ENCODE data around the gene CPNE6. TPM values are rescaled to one million over a fixed set of nuclear protein-coding genes. Genes with fewer than 3 reads are reported as not detected.
"Not testable (repeated sequence)": the region's sequence is repeated elsewhere in the genome, so short reads cannot be mapped to it uniquely, and the experiment has no call there.

The CPNE6 gene
- total and polyA plus RNA-seq, 7 donors = 0.06 TPM; not detected in 6

DNA sequence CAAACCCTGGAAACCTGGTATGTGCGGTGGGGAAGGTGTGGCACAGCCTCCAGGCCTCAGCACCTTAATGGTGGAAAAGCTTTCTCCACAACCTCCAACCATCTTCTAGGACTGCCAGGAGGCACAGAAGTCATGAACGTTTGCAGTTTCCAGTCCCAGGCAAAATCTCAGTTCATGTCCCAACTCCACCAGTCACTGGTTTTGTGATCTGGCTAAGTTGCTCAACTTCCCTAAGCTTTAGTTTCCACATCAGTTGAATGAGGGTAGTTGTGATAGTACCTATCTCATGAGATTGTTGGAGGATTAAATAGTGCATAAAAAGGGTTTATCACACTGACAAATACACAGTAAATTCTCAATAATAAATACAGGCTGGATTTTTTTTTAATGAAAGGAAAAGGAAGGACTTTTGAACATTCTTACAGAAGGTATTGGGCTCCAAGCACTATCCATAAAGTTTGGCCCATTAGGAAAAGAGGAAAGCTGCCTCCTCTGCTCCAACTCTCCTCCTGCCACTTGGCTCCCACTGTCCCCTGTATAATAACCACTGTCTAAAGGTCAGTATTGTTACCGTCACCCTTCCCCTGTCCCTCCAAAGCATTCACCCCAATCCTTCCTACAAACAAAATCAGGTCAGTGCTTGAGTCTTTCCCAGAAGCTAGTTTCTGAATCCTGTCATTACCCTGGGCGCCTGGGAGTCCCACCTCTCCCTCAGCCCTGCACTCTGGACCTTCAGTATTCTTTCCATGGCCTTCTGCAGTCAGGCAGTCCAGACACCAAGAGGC is 29.0 kb downstream of the CPNE6 start:
- Histone ChIP-seq H3K9me3 (no peaks in the 10 kb centered on the region), H3K27ac (no peak overlapping the region), H3K4me1 (no peaks in the 10 kb centered on the region), H3K4me3 (no peak overlapping the region), H3K36me3 (ENCODE audit: insufficient read depth in 1 of 2, low read depth in 1 of 2) (peaks cover 0 to 3% of the 10 kb centered on the region in 2 donors), H3K27me3 (ENCODE audit: insufficient read depth in 3 of 3, low read length in 2 of 3) (no peaks in the 10 kb centered on the region)
- whole genome bisulfite sequencing, 3 donors = 82 to 93% (median 87%) methylated on average over 4 of the region's 4 CpGs
- DNase-seq (no peak), ATAC-seq (no peak)
- TF ChIP-seq, protein P1, sequence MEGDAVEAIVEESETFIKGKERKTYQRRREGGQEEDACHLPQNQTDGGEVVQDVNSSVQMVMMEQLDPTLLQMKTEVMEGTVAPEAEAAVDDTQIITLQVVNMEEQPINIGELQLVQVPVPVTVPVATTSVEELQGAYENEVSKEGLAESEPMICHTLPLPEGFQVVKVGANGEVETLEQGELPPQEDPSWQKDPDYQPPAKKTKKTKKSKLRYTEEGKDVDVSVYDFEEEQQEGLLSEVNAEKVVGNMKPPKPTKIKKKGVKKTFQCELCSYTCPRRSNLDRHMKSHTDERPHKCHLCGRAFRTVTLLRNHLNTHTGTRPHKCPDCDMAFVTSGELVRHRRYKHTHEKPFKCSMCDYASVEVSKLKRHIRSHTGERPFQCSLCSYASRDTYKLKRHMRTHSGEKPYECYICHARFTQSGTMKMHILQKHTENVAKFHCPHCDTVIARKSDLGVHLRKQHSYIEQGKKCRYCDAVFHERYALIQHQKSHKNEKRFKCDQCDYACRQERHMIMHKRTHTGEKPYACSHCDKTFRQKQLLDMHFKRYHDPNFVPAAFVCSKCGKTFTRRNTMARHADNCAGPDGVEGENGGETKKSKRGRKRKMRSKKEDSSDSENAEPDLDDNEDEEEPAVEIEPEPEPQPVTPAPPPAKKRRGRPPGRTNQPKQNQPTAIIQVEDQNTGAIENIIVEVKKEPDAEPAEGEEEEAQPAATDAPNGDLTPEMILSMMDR (IDR thresholded peaks at IDR 0.05) = no peak
- intact Hi-C loops (cut with DNase I) = no loop called here

DNA sequence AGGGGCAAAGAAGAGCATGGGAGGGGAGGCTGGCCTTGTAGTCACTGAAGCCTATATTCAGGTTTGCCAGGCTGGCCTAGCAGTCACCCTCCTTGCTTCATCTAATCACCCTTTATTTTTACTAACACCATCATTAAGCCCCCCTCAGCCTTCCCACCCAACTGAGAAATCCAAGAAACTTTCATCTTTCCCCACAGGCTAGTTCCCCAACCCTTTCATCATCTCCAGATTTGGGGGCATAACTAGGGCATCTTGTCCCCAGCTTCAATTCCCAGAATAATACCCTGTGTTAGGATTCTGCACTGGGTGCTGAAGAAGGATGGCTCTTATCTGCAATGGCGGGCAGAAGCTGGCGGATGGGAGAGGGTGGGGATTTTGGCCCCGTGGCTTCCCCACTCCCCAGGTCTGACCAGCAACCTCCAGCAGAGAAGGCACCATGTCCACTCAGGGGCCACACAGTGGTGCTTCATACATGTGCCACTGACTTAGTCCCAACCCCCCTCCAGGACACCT is 29.7 kb downstream of the CPNE6 start:
- Histone ChIP-seq H3K4me3 (no peak overlapping the region), H3K4me1 (no peaks in the 10 kb centered on the region), H3K27me3 (ENCODE audit: insufficient read depth in 3 of 3, low read length in 2 of 3) (no peaks in the 10 kb centered on the region), H3K36me3 (ENCODE audit: insufficient read depth in 1 of 2, low read depth in 1 of 2) (peaks cover 0 to 3% of the 10 kb centered on the region in 2 donors), H3K9me3 (no peaks in the 10 kb centered on the region), H3K27ac (no peak overlapping the region)
- ATAC-seq = no peak
- no peak for DNase-seq
- intact Hi-C loops (cut with DNase I) = no loop called here
- 96 to 97% (median 97%) methylated on average over 3 of the region's 3 CpGs for WGBS, 3 donors
- TF ChIP-seq, protein P1 (IDR thresholded peaks at IDR 0.05) = no peak

- H3K36me3 ChIP-seq (ENCODE audit: insufficient read depth in 1 of 2, low read depth in 1 of 2) = peaks cover 0 to 3% of the 10 kb centered on the region in 2 donors
- WGBS, 3 donors = 86 to 92% (median 91%) methylated on average over 7 of the region's 7 CpGs
- ATAC-seq (no peak), DNase-seq (no peak)
- no peaks in the 10 kb centered on the region for H3K27me3 ChIP-seq (ENCODE audit: insufficient read depth in 3 of 3, low read length in 2 of 3)
- no peaks in the 10 kb centered on the region for H3K4me1 ChIP-seq
- intact Hi-C loops (cut with DNase I) = no loop called here
- no peak overlapping the region for H3K27ac ChIP-seq
- H3K4me3 ChIP-seq = no peak overlapping the region
- no peaks in the 10 kb centered on the region for H3K9me3 ChIP-seq
- TF ChIP-seq, protein P1 (IDR thresholded peaks at IDR 0.05) = no peak
These were observed 31.1 kb downstream of the CPNE6 start for GRCh38 chr14:24102357-24103048.

DNA sequence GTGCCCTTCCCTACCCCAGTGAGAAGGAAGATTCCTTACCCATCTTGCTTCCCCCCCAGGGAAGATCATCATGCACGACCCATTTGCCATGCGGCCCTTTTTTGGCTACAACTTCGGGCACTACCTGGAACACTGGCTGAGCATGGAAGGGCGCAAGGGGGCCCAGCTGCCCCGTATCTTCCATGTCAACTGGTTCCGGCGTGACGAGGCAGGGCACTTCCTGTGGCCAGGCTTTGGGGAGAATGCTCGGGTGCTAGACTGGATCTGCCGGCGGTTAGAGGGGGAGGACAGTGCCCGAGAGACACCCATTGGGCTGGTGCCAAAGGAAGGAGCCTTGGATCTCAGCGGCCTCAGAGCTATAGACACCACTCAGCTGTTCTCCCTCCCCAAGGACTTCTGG is 32.1 kb downstream of the CPNE6 start:
- H3K36me3 ChIP-seq (ENCODE audit: insufficient read depth in 1 of 2, low read depth in 1 of 2) = peaks cover 0 to 3% of the 10 kb centered on the region in 2 donors
- intact Hi-C loops (cut with DNase I) = no loop called here

GRCh38 chr14:24105609-24106239 is 34.4 kb downstream of the CPNE6 start:
- not testable (repeated sequence) for H3K27ac ChIP-seq

More for the DNA sequence above, 32.1 kb downstream of the CPNE6 start:
- DNase-seq = no peak
- TF ChIP-seq, protein P1 (IDR thresholded peaks at IDR 0.05) = no peak
- H3K27me3 ChIP-seq (ENCODE audit: insufficient read depth in 3 of 3, low read length in 2 of 3) = no peaks in the 10 kb centered on the region
- ATAC-seq = no peak
- WGBS, 3 donors = 89 to 93% (median 89%) methylated on average over 13 of the region's 13 CpGs
- peaks cover under 1% of the 10 kb centered on the region for H3K4me1 ChIP-seq
- H3K27ac ChIP-seq = no peak overlapping the region
- H3K4me3 ChIP-seq = no peak overlapping the region
- no peaks in the 10 kb centered on the region for H3K9me3 ChIP-seq

More at GRCh38 chr14:24105609-24106239, 34.4 kb downstream of the CPNE6 start:
- H3K27me3 ChIP-seq (ENCODE audit: insufficient read depth in 3 of 3, low read length in 2 of 3); DNase-seq; H3K4me1 ChIP-seq; H3K4me3 ChIP-seq; H3K36me3 ChIP-seq (ENCODE audit: insufficient read depth in 1 of 2, low read depth in 1 of 2); H3K9me3 ChIP-seq; ATAC-seq: not testable (repeated sequence)
- intact Hi-C loops (cut with DNase I) = loop anchor here in 1 of 2 donors (5.0 kb wide), 1 partner anchor 93 kb away; no protein-coding TSS in a partner anchor
- 91 to 92% (median 91%) methylated on average over 8 of the region's 8 CpGs for WGBS, 3 donors

Data from psoas muscle (tissue), 8 donors.